Peyer's patch (tissue), 4 donors: ENCODE measurements around the gene ARPC1A.

Source experiments
- CTCF ChIP-seq, 6 experiments: fragments of 450-650 bp in 4 of 6; fragments of 200-600 bp in 2 of 6; sonication (generic) in 1 of 6; IDR thresholded peaks; one replicate each; pipeline ENCODE4 v1.5.1; 2017 to 2019; ENCODE audit warnings: antibody characterized with exemption in 6 of 6, mild to moderate bottlenecking in 3 of 6, moderate library complexity in 1 of 6
- POLR2A ChIP-seq, 2 donors: fragments of 450-650 bp; IDR thresholded peaks; one replicate each; pipeline ENCODE4 v1.5.1; 2017; ENCODE audit warnings: antibody characterized with exemption in 2 of 2, mild to moderate bottlenecking in 2 of 2, moderate library complexity in 2 of 2

DNA sequence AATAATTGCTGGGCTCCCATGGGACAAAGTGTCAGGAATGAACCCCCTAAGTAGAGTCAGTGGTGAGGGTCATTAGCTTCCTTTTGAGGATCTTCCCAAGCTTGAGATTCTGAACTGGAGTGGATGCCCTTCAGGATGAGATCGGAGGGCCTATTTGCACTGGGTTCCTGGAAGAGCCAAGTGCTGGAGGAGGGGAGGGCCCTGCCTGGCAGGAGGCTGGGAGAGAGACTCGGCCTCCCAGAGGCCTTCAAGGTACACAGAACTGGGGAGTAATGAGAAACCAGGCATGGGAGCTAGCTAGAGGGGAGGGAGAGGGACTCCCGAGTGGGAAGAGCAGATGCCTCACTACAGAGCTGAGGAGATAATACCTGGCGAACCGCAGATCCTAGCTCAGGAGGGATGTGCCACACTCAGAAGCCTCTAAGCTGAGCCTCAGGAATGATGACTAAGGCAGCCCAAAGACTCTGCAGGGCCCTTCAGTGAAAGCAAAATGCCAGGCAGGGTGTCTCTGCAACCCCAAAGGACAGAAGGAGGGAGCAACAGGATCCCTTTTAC is 73.3 kb downstream of the ARPC1A start:
- TF ChIP-seq CTCF (IDR thresholded peaks at IDR 0.05) (no peak), POLR2A (IDR thresholded peaks at IDR 0.05) (no peak)
